Keratinocyte (primary cell): ENCODE results near the gene FAM184B. TPM values are rescaled to one million over a fixed set of nuclear protein-coding genes. Genes with fewer than 3 reads are reported as not detected.

Experiments used
- DNase-seq: peaks from one replicate; pipeline ENCODE4 v3.0.0-alpha.2; 2011; ENCODE audit warnings: low read depth, missing footprints, low spot score
- FAIRE-seq: peaks from 2 replicates; lab custom pipeline; 2011; peaks lifted over from hg19 to GRCh38; lab: Jason Lieb, UNC
- H2AFZ ChIP-seq: 2 replicates; pipeline ENCODE4 v1.6.0; 2012; ENCODE audit warnings: low read length, control low read depth, inconsistent platforms; ENCODE audit not compliant: control insufficient read depth
- H3K27ac ChIP-seq: 2 replicates; pipeline ENCODE4 v1.5.1; 2011; ENCODE audit warnings: low read length; ENCODE audit not compliant: control insufficient read depth, insufficient read depth
- H3K27me3 ChIP-seq: 3 replicates; pipeline ENCODE4 v1.6.0; 2011; ENCODE audit warnings: low read length; ENCODE audit not compliant: control insufficient read depth, insufficient read depth; ENCODE audit errors: extremely low read depth
- H3K36me3 ChIP-seq, 2 experiments: 2 replicates in 1 of 2; 3 replicates in 1 of 2; pipeline ENCODE4 v1.5.1; 2011; ENCODE audit warnings: low read length in 2 of 2, mild to moderate bottlenecking in 1 of 2; ENCODE audit not compliant: control insufficient read depth in 2 of 2, insufficient read depth in 2 of 2; ENCODE audit errors: extremely low read depth in 1 of 2
- H3K4me1 ChIP-seq: 3 replicates; pipeline ENCODE4 v1.5.1; 2011; ENCODE audit warnings: low read length; ENCODE audit not compliant: control insufficient read depth, insufficient read depth; ENCODE audit errors: extremely low read depth
- H3K4me2 ChIP-seq: 3 replicates; pipeline ENCODE4 v1.6.0; 2011; ENCODE audit warnings: low read depth, low read length; ENCODE audit not compliant: control insufficient read depth, insufficient read depth; ENCODE audit errors: extremely low read depth
- H3K4me3 ChIP-seq, 3 experiments: fragments of 200-600 bp in 1 of 3; sonication (generic) in 1 of 3; 2 replicates in 2 of 3; 3 replicates in 1 of 3; pipeline ENCODE4 v1.5.1; 2011 to 2016; ENCODE audit warnings: low read length in 3 of 3, mild to moderate bottlenecking in 3 of 3, control low read depth in 2 of 3, inconsistent platforms in 1 of 3, low read depth in 1 of 3, mixed read lengths in 1 of 3, mixed run types in 1 of 3, moderate library complexity in 1 of 3; ENCODE audit not compliant: control insufficient read depth in 2 of 3, insufficient read depth in 2 of 3; ENCODE audit errors: extremely low read depth in 1 of 3
- H3K79me2 ChIP-seq: 2 replicates; pipeline ENCODE4 v1.6.0; 2012; ENCODE audit warnings: low read length; ENCODE audit not compliant: control insufficient read depth, insufficient read depth
- H3K9ac ChIP-seq: 3 replicates; pipeline ENCODE4 v1.6.0; 2011; ENCODE audit warnings: low read length; ENCODE audit not compliant: control insufficient read depth, insufficient read depth; ENCODE audit errors: extremely low read depth
- H3K9me1 ChIP-seq: 3 replicates; pipeline ENCODE4 v1.6.0; 2011; ENCODE audit warnings: low read length; ENCODE audit not compliant: control insufficient read depth, insufficient read depth; ENCODE audit errors: extremely low read depth
- H3K9me3 ChIP-seq: 2 replicates; pipeline ENCODE4 v1.5.1; 2012; ENCODE audit warnings: low read depth, low read length; ENCODE audit not compliant: control insufficient read depth
- H4K20me1 ChIP-seq: 3 replicates; pipeline ENCODE4 v1.6.0; 2011; ENCODE audit warnings: low read length; ENCODE audit not compliant: control insufficient read depth, insufficient read depth; ENCODE audit errors: extremely low read depth
- CTCF ChIP-seq, 3 experiments: IDR thresholded peaks in 1 of 3; conservative IDR thresholded peaks in 1 of 3; optimal IDR thresholded peaks in 1 of 3; 2 replicates in 2 of 3; 3 replicates in 1 of 3; pipeline versions ENCODE3 to v1.5.1; 2011; ENCODE audit warnings: low read length in 3 of 3, mild to moderate bottlenecking in 3 of 3, moderate library complexity in 2 of 3, control low read depth in 1 of 3, inconsistent platforms in 1 of 3; ENCODE audit not compliant: insufficient read depth in 2 of 3; ENCODE audit errors: extremely low read depth in 1 of 3
- EZH2 ChIP-seq: IDR thresholded peaks from one replicate; pipeline ENCODE4 v1.6.1; 2012; ENCODE audit warnings: inconsistent platforms, mild to moderate bottlenecking, low read length, moderate library complexity
- dilution Hi-C: fragments of 300-500 bp; cut with MboI; formaldehyde crosslinking; loops from one replicate; pipeline ENCODE4 v1.7.0; 2020; ENCODE audit warnings: low sequenced_read_pairs; ENCODE audit not compliant: extremely low pct_ligation_motif_present
- polyA plus RNA-seq, 5 experiments: library from polyadenylated mRNA; depleted of rRNA in 3 of 5; stranded (reverse) in 3 of 5; stranded (forward) in 1 of 5; unstranded in 1 of 5; fragments of >200 nt; gene quantifications; 1 replicate in 1 of 5; 2 replicates in 3 of 5; 3 replicates in 1 of 5; pipeline versions ENCODE4 v1.2.1 to v1.2.3, GENCODE V29; 2011 to 2012; ENCODE audit warnings: missing spikeins in 2 of 5, low read depth in 1 of 5, low replicate concordance in 1 of 5

The FAM184B gene
- polyA plus RNA-seq, 1 donor (not counting 4 experiments of a cell fraction or from before 2014, with no cell fraction given): 0.01 TPM

DNA sequence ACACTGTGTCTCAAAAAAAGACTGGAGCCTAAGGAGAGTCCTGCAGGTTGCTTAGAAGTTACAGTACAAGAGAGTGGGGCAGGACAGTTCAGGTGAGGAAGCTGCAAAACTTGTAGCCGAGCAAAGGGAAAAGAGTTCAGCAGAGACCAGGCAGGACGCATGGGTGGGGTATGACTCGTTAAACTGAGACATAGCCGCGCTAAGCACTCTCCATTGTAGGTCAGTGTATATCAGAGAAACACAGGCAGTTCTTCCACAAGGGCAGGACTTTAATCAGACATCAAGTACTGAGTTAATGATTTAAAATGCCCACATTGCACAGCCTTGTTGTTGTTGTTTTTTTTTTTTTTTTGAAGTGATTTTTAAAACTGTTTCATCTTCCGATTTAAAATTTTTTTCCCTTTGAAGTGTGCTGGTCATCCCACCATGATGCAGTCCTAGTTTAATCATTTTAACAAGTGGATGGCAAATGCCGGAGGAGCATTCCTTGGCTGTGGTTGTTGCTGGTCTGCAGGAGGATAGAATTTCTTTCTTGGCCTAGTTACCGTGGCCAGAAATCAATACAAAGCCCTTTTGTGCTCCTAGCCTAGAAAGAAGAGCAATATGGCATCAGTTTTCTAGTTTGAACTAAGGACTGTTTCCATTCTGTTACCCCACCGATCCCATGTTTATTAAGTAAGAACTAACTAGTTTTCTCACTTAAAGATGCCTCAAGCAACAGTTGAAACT, 194.2 kb downstream of the FAM184B start:
- dilution Hi-C loops: no loop called here
- Histone ChIP-seq H3K4me1 (no peaks in the 10 kb centered on the region), H4K20me1 (no peaks in the 10 kb centered on the region), H3K36me3 (peaks cover 19 to 27% of the 10 kb centered on the region in 2 experiments), H3K9me1 (no peaks in the 10 kb centered on the region), H3K9ac (no peak overlapping the region), H3K4me2 (no peak overlapping the region), H3K4me3 (no peak overlapping the region), H3K9me3 (no peaks in the 10 kb centered on the region), H3K27ac (no peak overlapping the region), H3K79me2 (no peaks in the 10 kb centered on the region), H3K27me3 (no peaks in the 10 kb centered on the region), H2AFZ (no peak overlapping the region)
- no peak for TF ChIP-seq EZH2
- TF ChIP-seq CTCF (optimal IDR thresholded peaks at IDR 0.05 in 1 of 3, IDR thresholded peaks at IDR 0.05 in 1 of 3, conservative IDR thresholded peaks at IDR 0.05 in 1 of 3; ENCODE audit: extremely low read depth in 1 of 3, insufficient read depth in 2 of 3, low read length in 3 of 3): no peak
- FAIRE-seq (no peak), DNase-seq (no peak)

GRCh38 chr4:17584521-17585213, 196.8 kb downstream of the FAM184B start:
- peaks cover 26 to 30% of the 10 kb centered on the region in 2 experiments for H3K36me3 ChIP-seq
- dilution Hi-C loops: no loop called here
- FAIRE-seq: no peak

More at GRCh38 chr4:17584521-17585213, 196.8 kb downstream of the FAM184B start:
- no peak for DNase-seq
- Histone ChIP-seq H3K79me2 (no peaks in the 10 kb centered on the region), H3K9me3 (no peaks in the 10 kb centered on the region), H2AFZ (no peak overlapping the region), H3K27me3 (no peaks in the 10 kb centered on the region), H4K20me1 (no peaks in the 10 kb centered on the region), H3K4me2 (no peak overlapping the region), H3K27ac (no peak overlapping the region), H3K9ac (no peak overlapping the region), H3K9me1 (no peaks in the 10 kb centered on the region), H3K4me1 (no peaks in the 10 kb centered on the region), H3K4me3 (no peak overlapping the region)
- no peak for TF ChIP-seq EZH2
- no peak for TF ChIP-seq CTCF (optimal IDR thresholded peaks at IDR 0.05 in 1 of 3, IDR thresholded peaks at IDR 0.05 in 1 of 3, conservative IDR thresholded peaks at IDR 0.05 in 1 of 3; ENCODE audit: extremely low read depth in 1 of 3, insufficient read depth in 2 of 3, low read length in 3 of 3)
